NCI-H748 (cell line): Measurements from ENCODE around the gene GPC6.

Experiments used
- DNase-seq: peaks from one replicate; lab custom pipeline; 2025; ENCODE audit not compliant: unreplicated experiment; lab: John Stamatoyannopoulos, UW

GPC6 gene

GRCh38 chr13:93496985-93497673 lies 270.5 kb downstream of the GPC6 start:
- DNase-seq: peak; percentile 92

DNA sequence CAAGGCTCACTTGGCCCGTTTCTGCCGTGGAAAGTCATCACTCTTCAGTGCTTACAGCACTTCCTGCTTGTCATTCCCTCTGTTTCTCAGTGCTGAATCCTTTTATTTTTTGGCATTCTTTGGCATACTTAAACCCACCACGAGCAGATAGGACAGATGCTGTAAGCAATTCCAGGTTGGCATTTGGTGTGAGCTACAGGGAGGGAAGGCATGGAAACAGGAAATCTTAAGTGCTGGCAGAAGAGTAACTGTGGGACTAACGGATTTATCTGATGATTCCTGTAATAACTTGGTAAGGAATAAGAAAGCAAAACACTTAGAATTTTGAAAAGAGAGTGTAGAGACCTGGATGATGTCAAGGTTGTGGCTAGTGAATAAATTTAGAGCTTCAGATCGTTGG lies 273.4 kb downstream of the GPC6 start:
- no peak for DNase-seq

GRCh38 chr13:93502071-93502470 lies 275.5 kb downstream of the GPC6 start:
- no peak for DNase-seq

- no peak for DNase-seq
Observed at GRCh38 chr13:93502987-93503615, 276.5 kb downstream of the GPC6 start.

- peak; percentile 23 for DNase-seq
Observed at GRCh38 chr13:93505104-93505952, 278.7 kb downstream of the GPC6 start.

GRCh38 chr13:93511011-93511410 lies 284.4 kb downstream of the GPC6 start:
- no peak for DNase-seq

DNA sequence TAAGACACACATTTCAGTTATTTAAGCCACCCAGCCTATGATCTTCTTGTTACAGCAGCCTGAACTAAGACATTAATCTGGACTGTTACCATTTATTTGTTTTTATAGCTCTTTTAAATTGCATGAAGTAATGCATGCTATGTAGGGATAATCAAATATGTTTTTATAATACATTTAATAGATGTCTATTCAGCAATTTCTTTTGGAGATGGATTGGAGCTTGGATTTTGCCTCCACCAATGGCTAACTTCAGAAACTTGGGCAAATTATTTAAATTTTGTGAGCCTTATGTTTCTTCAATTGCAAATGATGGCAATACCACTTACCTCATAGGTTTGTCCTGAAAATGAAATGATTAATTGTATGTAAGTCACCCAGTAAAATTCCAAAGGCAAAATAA lies 288.7 kb downstream of the GPC6 start:
- DNase-seq: no peak

GRCh38 chr13:93517658-93518057 lies 291.1 kb downstream of the GPC6 start:
- DNase-seq: no peak

DNA sequence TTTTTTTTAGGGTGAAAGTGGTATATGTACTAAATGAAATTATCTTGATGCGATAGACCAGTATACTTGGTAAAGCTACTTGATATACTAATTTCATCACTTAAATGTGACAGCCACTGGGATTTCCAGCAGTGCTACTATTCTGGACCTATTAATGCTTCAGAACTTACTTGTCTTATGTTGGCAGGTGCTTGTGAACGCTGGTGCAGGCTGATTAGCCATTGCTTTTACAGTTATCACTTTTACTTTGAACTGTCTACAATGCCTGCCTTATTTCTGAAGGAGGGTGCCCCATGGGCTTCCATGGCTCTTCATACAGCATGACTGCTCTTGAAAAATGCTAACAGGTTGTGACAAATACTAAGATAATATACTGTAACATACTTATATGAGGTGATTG lies 294.7 kb downstream of the GPC6 start:
- no peak for DNase-seq

DNA sequence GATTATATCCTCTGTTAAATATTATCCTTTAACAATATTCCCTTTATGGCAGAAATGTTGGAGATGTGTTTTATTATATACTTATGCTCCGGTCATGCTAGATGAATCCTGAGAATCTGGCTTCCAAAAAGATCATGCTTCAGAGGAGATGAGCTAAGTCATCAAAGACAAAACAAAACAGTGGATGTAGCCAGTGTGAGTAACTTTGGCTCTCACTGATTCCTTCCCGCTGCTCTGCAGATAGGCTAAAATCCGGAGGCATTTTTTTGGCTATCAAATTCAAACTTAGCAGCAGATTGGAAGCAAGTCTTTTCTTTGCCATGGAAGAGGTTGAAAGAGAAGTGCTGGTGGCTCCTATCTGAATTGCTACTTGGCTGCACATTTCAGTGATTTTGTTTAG lies 295.9 kb downstream of the GPC6 start:
- DNase-seq: no peak

DNA sequence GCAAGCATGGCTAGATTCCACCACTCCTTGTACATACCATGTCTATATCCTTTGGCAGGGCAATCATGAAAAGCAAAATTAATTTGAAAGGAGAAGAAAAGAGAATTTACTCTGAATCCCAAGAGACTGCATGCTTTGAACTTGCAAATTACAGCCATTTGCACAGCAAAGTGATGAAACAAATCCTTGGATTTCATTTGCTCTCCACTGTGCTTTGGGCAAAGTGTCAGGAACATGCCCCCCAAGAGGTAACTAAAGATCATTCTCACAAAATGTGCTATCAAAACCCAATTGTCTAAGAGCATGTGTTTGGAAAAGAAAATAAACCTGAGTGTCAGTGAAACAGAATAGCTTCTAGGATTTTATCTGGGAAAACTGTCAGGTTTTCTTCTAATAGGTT lies 298.5 kb downstream of the GPC6 start:
- DNase-seq: no peak

DNA sequence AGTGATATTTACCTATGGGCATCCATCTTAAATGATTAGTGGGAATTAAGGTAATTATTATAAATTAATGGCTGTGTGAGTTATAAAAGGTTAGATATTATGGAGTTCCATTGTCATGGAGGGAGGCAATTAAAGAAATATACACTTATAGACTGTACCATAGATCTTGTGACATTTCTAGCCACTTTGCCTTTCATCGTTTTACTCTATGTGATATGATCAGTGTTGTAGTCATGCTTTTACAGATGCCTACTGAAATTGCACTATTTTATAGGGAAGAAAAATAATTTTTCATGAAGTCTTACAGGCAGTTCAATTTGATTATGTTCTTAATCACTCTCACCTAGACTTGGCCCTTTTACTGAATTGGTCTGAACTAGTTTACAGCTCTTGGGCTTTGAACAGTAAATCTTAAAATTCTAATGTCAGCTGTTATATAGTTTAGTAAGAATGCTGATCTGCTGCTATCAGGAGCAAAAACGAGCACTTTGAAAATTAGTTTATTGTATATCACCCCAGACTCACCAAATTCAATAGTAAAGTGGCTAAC lies 301.2 kb downstream of the GPC6 start:
- no peak for DNase-seq

DNA sequence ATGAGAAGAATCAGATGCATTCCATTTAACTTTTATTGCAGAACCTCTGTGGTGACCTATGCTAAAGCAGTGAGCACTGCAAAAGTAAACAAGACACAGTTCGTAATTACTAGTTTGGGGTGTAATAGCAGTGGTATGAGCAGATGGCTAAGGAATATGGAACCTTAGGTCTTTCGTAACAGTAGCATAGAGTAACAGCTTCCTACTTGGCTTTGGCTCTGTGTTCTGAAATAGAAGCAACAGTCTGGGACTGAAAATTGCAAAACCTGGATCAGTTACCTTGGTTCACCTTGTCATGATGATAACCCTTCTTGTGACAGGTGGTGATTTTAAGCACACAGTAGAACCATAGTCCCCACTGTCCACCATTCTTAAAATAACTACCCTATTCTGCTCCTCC lies 303.4 kb downstream of the GPC6 start:
- DNase-seq: no peak

- DNase-seq: no peak
Observed at GRCh38 chr13:93534181-93534700, 307.6 kb downstream of the GPC6 start.

DNA sequence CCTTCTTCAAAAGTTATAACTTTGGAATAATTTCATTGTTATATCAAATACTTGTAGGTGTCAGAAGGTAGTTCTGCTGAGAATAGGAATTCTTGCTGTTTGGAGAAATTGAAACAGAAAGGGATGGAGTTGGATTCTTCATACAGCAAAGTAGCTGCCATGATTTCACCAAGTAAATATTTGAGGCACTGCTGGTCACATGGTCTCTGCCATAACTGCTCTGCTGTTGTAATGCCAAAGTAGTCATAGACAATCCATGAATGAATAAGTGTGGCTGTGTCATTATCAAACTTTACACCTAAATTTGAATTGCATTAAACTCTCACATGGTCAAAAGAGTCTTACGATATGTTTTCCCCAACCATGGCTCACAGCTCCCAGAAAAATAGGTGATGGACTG lies 308.6 kb downstream of the GPC6 start:
- no peak for DNase-seq

DNA sequence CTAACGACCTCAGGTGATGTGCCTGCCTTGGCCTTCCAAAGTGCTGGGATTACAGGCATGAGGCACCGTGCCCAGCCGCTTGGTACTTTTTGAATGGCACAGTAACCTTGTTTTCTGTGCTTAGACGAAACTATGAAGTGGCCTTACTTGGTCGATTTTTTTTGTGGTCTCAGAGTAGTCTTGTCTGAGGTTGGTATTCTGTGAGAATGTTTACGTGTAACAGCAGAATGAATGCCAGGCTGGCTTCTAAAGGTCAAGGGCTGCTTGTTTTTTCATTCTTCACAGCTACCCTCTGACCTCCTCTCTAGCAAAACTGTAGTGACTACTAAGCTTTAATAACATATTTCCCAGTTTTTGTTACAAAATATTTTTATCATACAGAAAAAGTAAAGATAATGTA lies 313.3 kb downstream of the GPC6 start:
- no peak for DNase-seq

DNA sequence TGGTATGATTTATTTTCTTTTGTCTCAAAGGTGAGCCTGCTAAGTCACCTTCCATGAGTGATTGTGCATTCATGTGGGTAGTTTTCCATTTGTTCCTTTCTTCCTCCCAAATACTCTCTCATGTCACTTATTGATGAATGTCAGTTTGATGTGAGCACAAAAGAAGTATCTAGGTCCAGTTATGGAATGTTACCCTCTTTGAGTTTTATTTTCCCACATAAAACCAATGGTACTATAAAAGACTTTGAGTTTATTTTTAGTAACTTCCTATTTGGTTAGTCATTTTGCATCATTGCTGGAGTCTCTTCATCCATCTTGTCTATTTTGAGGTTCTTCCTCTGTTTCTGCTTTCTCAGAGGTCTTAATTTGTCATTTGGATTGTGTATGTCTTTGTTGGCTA lies 321.3 kb downstream of the GPC6 start:
- DNase-seq: no peak

DNA sequence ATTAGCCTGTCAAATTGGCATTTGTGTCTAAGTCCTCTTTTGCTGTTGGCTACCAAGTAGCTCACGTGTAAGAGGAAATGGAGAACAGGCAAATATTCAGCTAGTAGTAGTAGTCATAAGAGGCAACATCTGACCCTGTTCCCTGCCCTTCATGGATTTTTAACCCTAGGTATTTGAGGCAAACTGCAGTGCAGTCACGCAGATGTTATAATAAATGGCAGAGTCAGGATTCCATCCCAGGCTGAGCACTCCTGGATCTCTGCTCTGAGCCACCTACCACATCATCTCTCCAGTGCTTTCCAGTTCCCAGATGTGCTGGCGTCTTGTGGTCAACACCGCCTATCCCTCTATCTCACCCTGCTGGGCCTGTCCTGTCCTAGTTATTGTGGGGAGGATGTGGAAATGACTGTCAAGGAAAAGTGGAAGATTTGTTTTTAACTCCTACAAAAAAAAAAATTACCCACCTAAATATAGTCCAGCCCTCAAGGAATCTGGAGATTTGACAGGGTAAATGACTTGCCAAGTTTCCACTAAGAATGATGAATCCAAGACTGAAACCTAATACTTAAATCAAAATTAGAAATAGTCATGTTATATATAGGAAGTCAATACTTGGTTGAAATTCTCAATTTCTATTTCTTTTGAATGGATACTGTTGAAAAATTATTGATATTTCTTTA lies 322.9 kb downstream of the GPC6 start:
- DNase-seq: no peak

DNA sequence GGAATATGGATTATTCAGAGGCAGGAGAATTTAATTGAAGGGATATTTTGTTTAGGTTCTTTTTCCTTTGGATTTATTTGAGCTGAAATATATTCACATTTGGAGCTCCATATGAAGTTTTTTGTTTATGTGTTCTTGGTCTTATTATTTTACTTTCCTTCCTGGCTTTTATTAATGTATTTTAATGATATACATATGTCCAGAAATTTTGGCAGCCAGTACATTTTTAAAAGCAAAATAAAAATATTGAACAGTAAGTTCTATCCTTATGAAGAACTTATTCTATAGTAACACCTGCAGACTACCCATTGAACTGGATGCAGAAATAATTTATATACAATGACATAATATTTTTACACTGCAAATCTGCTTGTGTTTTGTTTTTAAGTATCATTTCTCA lies 323.6 kb downstream of the GPC6 start:
- DNase-seq: no peak

DNA sequence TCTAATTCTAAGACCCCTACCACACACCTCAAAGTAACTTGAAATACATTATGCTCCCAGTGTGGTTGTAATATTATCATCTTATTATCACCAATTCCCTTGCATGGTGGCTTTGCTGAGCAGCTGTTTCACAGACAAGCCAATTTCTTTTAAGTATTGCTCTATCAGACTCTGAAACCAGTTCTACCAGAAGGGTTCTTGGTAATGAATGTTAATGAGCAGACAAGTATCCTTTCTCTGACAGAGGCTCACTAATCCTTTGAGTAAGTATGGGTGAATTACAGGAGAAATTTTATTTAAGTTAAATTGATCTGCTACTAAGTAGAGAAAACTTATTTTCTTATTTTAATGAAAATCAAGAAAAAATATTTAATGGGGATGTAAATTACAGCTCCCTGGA lies 326.0 kb downstream of the GPC6 start:
- DNase-seq: no peak

- DNase-seq: no peak
Observed at GRCh38 chr13:93554514-93554913, 327.9 kb downstream of the GPC6 start.
